CD4-positive, alpha-beta T cell treated with Interleukin-6 at 100 ng/mL for 8 hours (primary cell): ENCODE results near the gene PHAF1.
A peak's percentile ranks its signal among the peaks of the same experiment; 100 is the strongest.

ENCODE experiments used
- DNase-seq: peaks from one replicate; pipeline ENCODE4 v3.0.0-alpha.2; 2020; ENCODE audit warnings: mixed read lengths, low spot score

Gene PHAF1

DNA sequence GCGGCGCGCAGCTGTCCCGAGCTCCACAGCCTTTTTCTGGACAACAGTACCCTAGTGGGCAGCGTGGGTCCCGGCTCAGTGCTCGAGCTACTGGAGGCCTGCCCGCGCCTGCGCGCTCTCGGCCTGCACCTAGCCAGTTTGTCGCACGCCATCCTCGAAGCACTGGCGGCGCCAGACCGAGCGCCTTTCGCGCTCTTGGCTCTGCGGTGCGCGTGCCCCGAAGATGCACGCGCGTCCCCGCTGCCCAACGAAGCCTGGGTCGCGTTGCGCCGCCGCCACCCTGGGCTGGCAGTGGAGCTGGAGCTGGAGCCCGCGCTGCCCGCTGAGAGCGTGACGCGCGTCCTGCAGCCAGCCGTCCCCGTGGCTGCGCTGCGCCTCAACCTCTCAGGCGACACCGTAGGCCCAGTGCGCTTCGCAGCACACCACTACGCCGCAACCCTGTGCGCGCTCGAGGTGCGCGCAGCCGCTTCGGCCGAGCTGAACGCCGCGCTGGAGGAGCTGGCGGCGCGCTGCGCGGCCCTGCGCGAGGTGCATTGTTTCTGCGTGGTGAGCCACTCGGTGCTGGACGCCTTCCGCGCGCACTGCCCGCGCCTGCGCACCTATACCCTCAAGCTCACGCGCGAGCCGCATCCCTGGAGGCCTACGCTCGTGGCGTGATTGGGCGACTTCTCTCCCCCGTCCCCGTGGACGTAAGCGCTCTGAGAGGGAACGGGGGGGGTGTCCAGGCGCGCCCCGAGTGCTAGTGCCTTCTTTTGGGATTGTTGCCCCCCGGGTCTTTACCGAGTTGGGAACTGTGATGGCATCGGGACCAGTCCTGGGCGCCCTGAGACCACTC lies 53.6 kb downstream of the PHAF1 start:
- DNase-seq = peak; percentile 25

GRCh38 chr16:67163999-67164558 lies 54.3 kb downstream of the PHAF1 start:
- no peak for DNase-seq

- no peak for DNase-seq
These were observed 54.9 kb downstream of the PHAF1 start, which contains the start of gene HSF4 for GRCh38 chr16:67164599-67165061. TSS of gene HSF4 (plus strand) at chr16:67164745. CDS start at chr16:67164812, 67 bp downstream.

DNA sequence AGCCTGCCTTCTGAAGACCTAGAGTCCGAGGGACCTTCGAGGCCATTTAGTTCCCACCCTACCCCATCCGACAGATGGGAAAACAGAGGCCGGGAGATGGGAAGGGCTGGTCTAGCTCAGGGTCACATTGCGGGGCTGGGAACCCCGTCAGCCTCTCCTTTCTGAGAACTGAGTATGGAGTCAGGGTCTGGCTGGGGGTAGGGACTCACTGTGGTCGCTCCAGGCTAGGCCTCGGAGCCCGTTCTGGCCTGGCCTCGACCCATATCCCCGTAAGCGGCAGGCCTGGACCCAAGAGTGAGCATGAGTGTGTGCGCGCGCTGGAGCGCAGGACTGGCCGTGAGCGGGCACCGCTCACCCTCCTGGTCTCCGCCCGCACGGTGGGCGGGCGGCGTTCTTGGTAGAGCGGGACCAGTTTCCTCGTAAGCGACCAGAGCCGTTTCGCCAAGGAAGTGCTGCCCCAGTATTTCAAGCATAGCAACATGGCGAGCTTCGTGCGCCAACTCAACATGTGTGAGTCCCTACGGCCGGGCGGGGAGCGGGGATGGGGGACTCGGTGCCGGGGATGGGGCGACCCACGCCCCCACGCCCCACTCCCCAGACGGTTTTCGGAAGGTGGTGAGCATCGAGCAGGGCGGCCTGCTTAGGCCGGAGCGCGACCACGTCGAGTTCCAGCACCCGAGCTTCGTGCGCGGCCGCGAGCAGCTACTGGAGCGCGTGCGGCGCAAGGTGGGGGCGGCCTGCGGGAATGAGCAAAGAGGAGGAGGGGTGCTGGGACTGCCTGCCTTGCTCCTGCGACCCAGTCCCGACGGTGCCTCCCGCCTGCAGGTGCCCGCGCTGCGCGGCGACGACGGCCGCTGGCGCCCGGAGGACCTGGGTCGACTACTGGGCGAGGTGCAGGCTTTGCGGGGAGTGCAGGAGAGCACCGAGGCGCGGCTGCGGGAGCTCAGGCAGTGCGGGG lies 55.7 kb downstream of the PHAF1 start:
- DNase-seq = no peak

GRCh38 chr16:67166110-67166547 lies 56.4 kb downstream of the PHAF1 start:
- no peak for DNase-seq

- no peak for DNase-seq
These were observed 56.9 kb downstream of the PHAF1 start for GRCh38 chr16:67166598-67167168.

DNA sequence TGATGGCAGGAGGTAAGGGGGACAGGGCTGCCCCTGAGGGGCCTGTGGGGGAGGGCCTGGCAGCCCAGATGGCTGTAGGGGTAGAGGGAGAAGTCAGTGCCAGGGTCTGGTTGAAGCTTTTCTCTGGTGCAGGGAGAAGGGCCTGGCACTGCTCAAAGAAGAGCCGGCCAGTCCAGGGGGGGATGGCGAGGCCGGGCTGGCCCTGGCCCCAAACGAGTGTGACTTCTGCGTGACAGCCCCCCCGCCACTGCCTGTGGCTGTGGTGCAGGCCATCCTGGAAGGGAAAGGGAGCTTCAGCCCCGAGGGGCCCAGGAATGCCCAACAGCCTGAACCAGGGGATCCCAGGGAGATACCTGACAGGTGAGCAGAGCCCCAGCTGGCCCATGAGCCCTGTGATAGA lies 57.8 kb downstream of the PHAF1 start:
- DNase-seq = no peak

- no peak for DNase-seq
These were observed 59.3 kb downstream of the PHAF1 start for GRCh38 chr16:67169011-67169451.

DNA sequence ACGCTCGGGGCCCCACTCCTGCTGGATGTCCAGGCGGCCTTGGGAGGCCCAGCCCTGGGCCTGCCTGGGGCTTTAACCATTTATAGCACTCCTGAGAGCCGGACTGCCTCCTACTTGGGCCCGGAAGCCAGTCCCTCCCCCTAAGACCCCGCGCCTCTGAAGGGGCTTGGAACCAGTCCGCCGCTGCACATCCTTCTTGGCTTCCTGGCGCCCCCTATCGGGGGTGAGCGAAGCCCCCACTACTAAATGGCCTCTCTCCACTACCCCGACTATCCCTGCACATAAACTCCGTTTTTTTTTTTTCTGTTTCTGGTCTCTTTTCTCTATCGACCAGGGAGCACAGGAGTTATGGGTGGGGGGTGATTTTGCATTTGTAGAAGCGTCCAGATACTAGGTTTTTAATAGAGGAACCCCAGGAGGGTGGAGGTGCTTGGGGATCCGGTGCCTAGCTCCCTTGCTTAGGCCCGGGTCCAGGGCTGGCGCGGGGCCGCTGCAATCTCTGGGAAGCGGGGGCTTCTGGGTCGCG lies 60.0 kb downstream of the PHAF1 start:
- no peak for DNase-seq

GRCh38 chr16:67170168-67170948 lies 60.6 kb downstream of the PHAF1 start, which contains the start of gene NOL3:
TSS of gene NOL3 (plus strand) at chr16:67170538.
- no peak for DNase-seq

DNA sequence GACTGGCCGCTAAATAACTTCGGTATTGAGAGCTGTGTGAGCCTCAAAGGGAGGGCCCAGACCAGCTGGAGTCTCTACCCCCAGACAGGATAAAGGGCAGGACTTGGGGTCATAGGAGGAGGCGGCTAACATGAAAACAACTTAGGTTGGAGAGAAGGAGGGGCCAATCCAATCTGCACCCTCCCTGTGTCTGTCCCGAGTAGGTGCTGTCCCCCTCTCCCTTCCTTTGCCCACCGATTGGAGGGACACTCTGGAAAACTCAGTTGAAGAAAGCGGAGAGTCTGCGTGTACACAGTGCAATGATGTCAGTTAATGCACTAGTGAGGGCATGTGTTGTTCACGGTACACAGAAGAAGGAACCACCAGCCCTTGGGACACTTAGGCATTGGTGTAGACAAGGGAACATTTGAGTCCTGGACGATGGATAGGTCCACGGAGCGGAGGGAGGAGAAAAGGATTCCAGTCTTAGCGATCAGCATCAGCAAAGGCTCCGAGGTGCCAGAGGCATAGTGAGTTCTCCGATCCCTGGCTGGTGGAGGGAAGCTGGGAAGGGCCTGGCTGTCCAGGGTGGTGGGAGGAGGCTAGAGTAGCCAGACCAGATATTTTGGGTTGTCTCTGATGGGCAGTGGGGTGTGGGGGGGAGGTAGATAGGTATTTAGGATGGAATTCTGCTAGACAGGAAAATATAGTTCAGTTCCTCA lies 61.4 kb downstream of the PHAF1 start:
- DNase-seq = no peak

- no peak for DNase-seq
These were observed 63.6 kb downstream of the PHAF1 start for GRCh38 chr16:67173323-67173722.

DNA sequence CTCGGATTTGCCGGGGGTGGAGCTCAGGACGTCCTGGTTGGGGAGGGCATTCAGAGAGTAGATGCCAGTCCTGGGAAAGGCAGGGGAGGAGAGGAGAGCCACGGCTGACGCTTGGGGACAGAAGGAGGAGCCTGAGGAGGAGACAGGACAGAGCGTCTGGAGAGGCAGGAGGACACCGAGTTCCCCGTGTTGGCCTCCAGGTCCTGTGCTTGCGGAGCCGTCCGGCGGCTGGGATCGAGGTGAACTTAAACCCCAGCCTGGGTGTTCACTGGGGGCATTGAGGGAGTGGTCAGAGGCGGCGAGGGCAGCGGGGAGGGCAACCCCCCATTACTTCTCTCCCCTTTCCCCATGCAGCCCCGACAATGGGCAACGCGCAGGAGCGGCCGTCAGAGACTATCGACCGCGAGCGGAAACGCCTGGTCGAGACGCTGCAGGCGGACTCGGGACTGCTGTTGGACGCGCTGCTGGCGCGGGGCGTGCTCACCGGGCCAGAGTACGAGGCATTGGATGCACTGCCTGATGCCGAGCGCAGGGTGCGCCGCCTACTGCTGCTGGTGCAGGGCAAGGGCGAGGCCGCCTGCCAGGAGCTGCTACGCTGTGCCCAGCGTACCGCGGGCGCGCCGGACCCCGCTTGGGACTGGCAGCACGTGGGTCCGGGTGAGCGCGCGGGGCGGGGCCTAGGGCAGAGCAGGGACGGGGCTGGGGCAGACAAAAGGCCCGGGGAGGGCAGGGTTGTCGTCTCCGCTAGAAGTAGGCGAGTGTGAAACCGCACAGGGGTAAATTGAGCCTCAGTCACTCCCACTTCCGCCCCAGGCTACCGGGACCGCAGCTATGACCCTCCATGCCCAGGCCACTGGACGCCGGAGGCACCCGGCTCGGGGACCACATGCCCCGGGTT lies 64.3 kb downstream of the PHAF1 start:
- DNase-seq = peak; percentile 59

DNA sequence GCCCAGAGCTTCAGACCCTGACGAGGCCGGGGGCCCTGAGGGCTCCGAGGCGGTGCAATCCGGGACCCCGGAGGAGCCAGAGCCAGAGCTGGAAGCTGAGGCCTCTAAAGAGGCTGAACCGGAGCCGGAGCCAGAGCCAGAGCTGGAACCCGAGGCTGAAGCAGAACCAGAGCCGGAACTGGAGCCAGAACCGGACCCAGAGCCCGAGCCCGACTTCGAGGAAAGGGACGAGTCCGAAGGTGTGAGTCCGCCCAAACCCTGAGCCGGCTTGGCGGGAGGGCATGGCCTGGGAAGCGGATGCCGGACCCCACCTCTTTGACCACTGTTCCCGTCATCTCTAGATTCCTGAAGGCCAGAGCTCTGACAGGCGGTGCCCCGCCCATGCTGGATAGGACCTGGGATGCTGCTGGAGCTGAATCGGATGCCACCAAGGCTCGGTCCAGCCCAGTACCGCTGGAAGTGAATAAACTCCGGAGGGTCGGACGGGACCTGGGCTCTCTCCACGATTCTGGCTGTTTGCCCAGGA lies 65.0 kb downstream of the PHAF1 start:
- no peak for DNase-seq

DNA sequence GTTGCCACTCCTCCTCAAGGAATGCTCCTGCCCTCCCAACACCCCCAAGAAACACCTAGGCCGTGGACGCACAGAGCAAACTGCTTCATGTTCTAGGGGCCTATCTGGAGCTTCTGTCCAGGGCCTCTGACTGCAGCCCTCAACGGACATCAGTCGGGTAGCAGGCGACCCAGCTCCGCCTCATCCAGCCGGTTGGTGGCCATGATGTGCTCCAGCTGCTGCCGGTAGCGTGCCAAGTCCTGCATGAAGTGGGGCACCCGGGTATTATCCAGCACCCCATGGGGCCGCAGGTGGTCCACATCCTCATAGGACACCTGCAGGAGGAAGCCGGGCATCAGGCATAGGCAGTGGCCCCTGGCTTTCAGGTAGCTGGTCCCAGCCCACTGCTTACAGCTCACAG lies 66.9 kb downstream of the PHAF1 start:
- no peak for DNase-seq

- peak; percentile 64 for DNase-seq
These were observed 68.3 kb downstream of the PHAF1 start for GRCh38 chr16:67177743-67178699.

DNA sequence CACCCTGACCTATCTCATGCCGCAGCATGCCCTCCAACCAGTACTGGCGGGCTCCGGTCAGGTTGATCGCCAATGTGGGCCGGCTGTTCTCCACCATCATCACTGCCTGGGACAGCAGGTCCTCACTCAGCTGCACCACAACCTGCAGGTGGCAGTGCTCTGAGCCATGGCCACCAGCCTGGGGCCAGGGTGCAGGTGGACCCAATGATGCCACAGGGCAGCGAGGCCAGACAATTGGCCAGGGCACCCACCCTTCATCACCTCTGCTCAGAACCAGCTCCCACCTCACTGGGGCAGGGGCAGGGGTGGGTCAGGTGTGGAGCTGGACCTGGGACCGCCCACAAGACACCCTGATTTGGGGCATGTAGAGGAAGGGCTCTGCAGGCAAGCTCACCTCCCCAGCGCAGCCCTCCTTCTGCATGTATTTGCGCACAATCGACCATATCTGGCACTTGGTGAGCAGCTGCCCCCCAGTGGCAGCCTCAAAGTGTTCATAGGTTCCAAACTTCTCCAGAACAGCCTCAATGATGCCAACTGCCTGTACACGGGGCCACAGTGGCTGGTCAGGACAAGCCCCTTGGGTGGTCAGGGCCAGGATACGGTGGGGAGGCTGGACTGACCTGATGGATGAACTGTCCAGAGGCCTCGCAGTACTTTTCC lies 69.8 kb downstream of the PHAF1 start:
- DNase-seq = no peak
